HCT116 (cell line): Measurements from ENCODE around the gene CBFA2T3. TPM values are rescaled to one million over a fixed set of nuclear protein-coding genes. Genes with fewer than 3 reads are reported as not detected.

ENCODE experiments used
- ATAC-seq: fragments of 200-7000 bp; cut with Tn5 transposase; 2 replicates; pipeline ENCODE4 v1.9.1; 2020; ENCODE audit warnings: mild to moderate bottlenecking, moderate library complexity
- Bru-seq: library from RNA; stranded (reverse); fragments of 400-500 nt; gene quantifications from one replicate; lab custom pipeline; 2021; lab: Mats Ljungman, UMichigan
- BruChase-seq, 2 experiments: library from RNA; stranded (reverse); fragments of 400-500 nt; gene quantifications; one replicate each; lab custom pipeline; 2021; lab: Mats Ljungman, UMichigan
- BruUV-seq: library from RNA; stranded (reverse); fragments of 400-500 nt; replicated peaks from 2 replicates; lab custom pipeline; 2021; lab: Mats Ljungman, UMichigan
- CTCF ChIA-PET: fragments of 300-600 bp; sonication (Branson Sonifier 250); formaldehyde crosslinking; loops from one replicate; lab custom pipeline; 2021; ENCODE audit warnings: antibody characterized with exemption; lab: Charles Lee
- POLR2A ChIA-PET: fragments of 300-600, 350-600 bp; sonication (Branson Sonifier 250); formaldehyde crosslinking; loops from one replicate; lab custom pipeline; 2021; ENCODE audit warnings: antibody characterized with exemption; lab: Charles Lee
- RAD21 ChIA-PET, 2 experiments: fragments of 300-600 bp; sonication (Branson Sonifier 250); formaldehyde crosslinking; loops; one replicate each; lab custom pipeline; 2023; ENCODE audit warnings: low total read pairs in 2 of 2; ENCODE audit not compliant: uncharacterized antibody in 2 of 2, unreplicated experiment in 2 of 2, low non-redundant PET in 1 of 2; lab: Charles Lee
- DNase-seq: peaks from one replicate; pipeline ENCODE4 v3.0.0-alpha.2; 2010; ENCODE audit warnings: low read depth, low spot score
- H2AFZ ChIP-seq: fragments of 200-600 bp; shearing (Covaris generic), sonication (generic); 2 replicates; pipeline ENCODE4 v1.6.1; 2017; ENCODE audit warnings: low read depth, mixed run types, mixed read lengths, antibody characterized with exemption, low read length; ENCODE audit not compliant: poor library complexity, severe bottlenecking
- H3K27ac ChIP-seq: 2 replicates; pipeline ENCODE4 v1.5.1; 2012; ENCODE audit warnings: low read depth, low read length
- H3K27me3 ChIP-seq: fragments of 200-600 bp; sonication (generic); 2 replicates; pipeline ENCODE4 v1.6.1; 2016; ENCODE audit warnings: mixed run types, low read length, mixed read lengths; ENCODE audit not compliant: insufficient read depth
- H3K36me3 ChIP-seq, 2 experiments: fragments of 200-500 bp in 1 of 2; fragments of 200-600 bp in 1 of 2; sonication (Bioruptor generic) in 1 of 2; sonication (generic) in 1 of 2; 2 replicates each; pipeline versions ENCODE4 v1.5.1 to v1.6.1; 2014 to 2016; ENCODE audit warnings: low read length in 2 of 2, inconsistent platforms in 1 of 2, mixed read lengths in 1 of 2, mixed run types in 1 of 2; ENCODE audit not compliant: insufficient read depth in 2 of 2, control insufficient read depth in 1 of 2
- H3K4me1 ChIP-seq, 2 experiments: fragments of 200-600 bp in 1 of 2; sonication (generic) in 1 of 2; 2 replicates each; pipeline versions ENCODE4 v1.5.1 to v1.6.1; 2012 to 2017; ENCODE audit warnings: low read length in 2 of 2, inconsistent platforms in 1 of 2, mild to moderate bottlenecking in 1 of 2, mixed read lengths in 1 of 2, mixed run types in 1 of 2, moderate library complexity in 1 of 2; ENCODE audit not compliant: insufficient read depth in 2 of 2, control insufficient read depth in 1 of 2
- H3K4me2 ChIP-seq: fragments of 200-600 bp; sonication (generic); 2 replicates; pipeline ENCODE4 v1.6.1; 2017; ENCODE audit warnings: mixed run types, low read length, mixed read lengths
- H3K4me3 ChIP-seq, 2 experiments: fragments of 200-600 bp in 1 of 2; sonication (generic) in 1 of 2; replicated peaks in 1 of 2; 2 replicates each; pipeline ENCODE4 v1.5.1; 2011 to 2016; ENCODE audit warnings: low read length in 2 of 2, control low read depth in 1 of 2, low read depth in 1 of 2, mild to moderate bottlenecking in 1 of 2, mixed read lengths in 1 of 2, mixed run types in 1 of 2
- H3K79me2 ChIP-seq: fragments of 200-600 bp; sonication (generic); 2 replicates; pipeline ENCODE4 v1.6.1; 2017; ENCODE audit warnings: mild to moderate bottlenecking, mixed run types, low read length, moderate library complexity, mixed read lengths; ENCODE audit not compliant: insufficient read depth
- H3K9ac ChIP-seq: fragments of 200-600 bp; sonication (generic); 2 replicates; pipeline ENCODE4 v1.6.1; 2016; ENCODE audit warnings: low read length, mixed read lengths
- H3K9me2 ChIP-seq: fragments of 200-600 bp; sonication (generic), shearing (Covaris generic); 2 replicates; pipeline ENCODE4 v1.6.1; 2017; ENCODE audit warnings: mixed run types, mild to moderate bottlenecking, moderate library complexity; ENCODE audit not compliant: insufficient read depth
- H3K9me3 ChIP-seq, 2 experiments: fragments of 200-500 bp in 1 of 2; fragments of 200-600 bp in 1 of 2; sonication (Bioruptor generic) in 1 of 2; sonication (generic) in 1 of 2; 2 replicates each; pipeline ENCODE4 v1.6.1; 2014 to 2017; ENCODE audit warnings: low read length in 2 of 2, mixed read lengths in 2 of 2, inconsistent platforms in 1 of 2, low read depth in 1 of 2, mild to moderate bottlenecking in 1 of 2, mixed run types in 1 of 2, moderate library complexity in 1 of 2; ENCODE audit not compliant: control insufficient read depth in 1 of 2, insufficient read depth in 1 of 2
- H4K20me1 ChIP-seq: fragments of 200-600 bp; sonication (generic), shearing (Covaris generic); 2 replicates; pipeline ENCODE4 v1.6.1; 2017; ENCODE audit warnings: mixed run types, mild to moderate bottlenecking, moderate library complexity; ENCODE audit not compliant: insufficient read depth
- ATF3 ChIP-seq: IDR thresholded peaks from 2 replicates; pipeline ENCODE4 v1.6.1; 2012
- EZH2phosphoT487 ChIP-seq: fragments of 200-600 bp; IDR thresholded peaks from 2 replicates; pipeline ENCODE4 v1.6.1; 2018; ENCODE audit warnings: antibody characterized with exemption, borderline replicate concordance
- FOSL1 ChIP-seq: IDR thresholded peaks from 2 replicates; pipeline ENCODE4 v1.6.1; 2012; ENCODE audit warnings: low read depth
- RAD21 ChIP-seq: IDR thresholded peaks from 2 replicates; pipeline ENCODE4 v1.6.1; 2012; ENCODE audit warnings: low read depth, mild to moderate bottlenecking
- SP1 ChIP-seq: IDR thresholded peaks from 2 replicates; pipeline ENCODE4 v1.6.1; 2012; ENCODE audit warnings: low read depth
- TCF7L2 ChIP-seq: IDR thresholded peaks from 2 replicates; pipeline ENCODE4 v1.7.0; 2011; ENCODE audit warnings: borderline replicate concordance, inconsistent platforms; ENCODE audit not compliant: insufficient read depth, insufficient read length; ENCODE audit errors: extremely low read depth
- YY1 ChIP-seq: IDR thresholded peaks from 2 replicates; pipeline ENCODE4 v1.6.1; 2011; ENCODE audit warnings: low read length, low read depth, moderate library complexity, mild to moderate bottlenecking; ENCODE audit not compliant: insufficient replicate concordance; ENCODE audit errors: extremely low read depth
- ZNF274 ChIP-seq: fragments of 200-500 bp; sonication (Bioruptor generic); IDR thresholded peaks from 2 replicates; pipeline ENCODE4 v1.6.1; 2014; ENCODE audit warnings: mild to moderate bottlenecking, low read depth, low read length, inconsistent platforms
- intact Hi-C: fragments of 100-400 bp; cut with micrococcal nuclease; formaldehyde crosslinking; loops from 2 replicates; pipeline ENCODE4 v1.10.0; 2022
- long read RNA-seq: library from polyadenylated mRNA; unstranded; transcript quantifications from one replicate; pipeline ENCODE4 v2.0.0, GENCODE V29; 2021; ENCODE audit not compliant: unreplicated experiment
- polyA plus RNA-seq: library from polyadenylated mRNA; unstranded; fragments of >200 nt; gene quantifications from 2 replicates; pipeline ENCODE4 v1.2.1, GENCODE V29; 2012; ENCODE audit warnings: missing spikeins
- total RNA-seq: library from RNA; stranded (reverse); gene quantifications from one replicate; pipeline ENCODE4 v1.2.1, GENCODE V29; 2021; ENCODE audit not compliant: unreplicated experiment

The CBFA2T3 gene
- total RNA-seq (19.1 TPM), Bru-seq, nascent RNA (percentile 37 among the genes with signal in this experiment), BruChase-seq, experiment 1, labeled RNA remaining after a 6-hour chase (percentile 47 among the genes with signal in this experiment), BruChase-seq, experiment 2, labeled RNA remaining after a 2-hour chase (percentile 39 among the genes with signal in this experiment)
- polyA plus RNA-seq, result 16.8 and 17.8 TPM in 2 replicates
- long read RNA-seq, full-length matches to known transcripts, result 2 of 23 reads
- long read RNA-seq, partial matches to known transcripts, result 10 of 23 reads
- long read RNA-seq, other reads (novel, unspliced or antisense), result 11 of 23 reads

- no TSS peak for BruUV-seq
- no peak within 1 kb of the TSS for H2AFZ ChIP-seq
- no peak within 1 kb of the TSS for H3K9ac ChIP-seq
- TF ChIP-seq ATF3, result no peak
- TF ChIP-seq FOSL1, result no peak
- no peak for TF ChIP-seq RAD21
- TF ChIP-seq ZNF274, result no peak
- TF ChIP-seq YY1, result no peak
- no peak for TF ChIP-seq SP1
- TF ChIP-seq TCF7L2, result no peak
- no peak for TF ChIP-seq EZH2phosphoT487
- no peaks in the 10 kb centered on the region for H3K36me3 ChIP-seq
- RAD21 ChIA-PET, result no interaction called here
- POLR2A ChIA-PET, result no interaction called here
- H3K9me2 ChIP-seq, result no peaks in the 10 kb centered on the region
- ATAC-seq (no peak), DNase-seq (no peak)
- no peaks in the 10 kb centered on the region for H3K4me1 ChIP-seq
- H3K9me3 ChIP-seq, result no peaks in the 10 kb centered on the region
- CTCF ChIA-PET, result no interaction called here
- H3K4me2 ChIP-seq, result no peak within 1 kb of the TSS
- no peak within 1 kb of the TSS for H3K27ac ChIP-seq
- peaks cover 13% of the 10 kb centered on the region; the same call in 1 of the 2 replicates for H3K27me3 ChIP-seq
- H3K79me2 ChIP-seq, result no peaks in the 10 kb centered on the region
- intact Hi-C loops, result no loop called here
- H3K4me3 ChIP-seq, result no peak within 1 kb of the TSS
- no peaks in the 10 kb centered on the region for H4K20me1 ChIP-seq
These were observed at the start of gene CBFA2T3 for GRCh38 chr16:88977018-88977811. Gene CBFA2T3, minus strand, starts transcription at chr16:88977207. Its CDS starts 400 bp downstream, at chr16:88976807.
